OCI-LY1 (cell line): ENCODE measurements around the gene FAM168A.

Source experiments
- EZH2 ChIP-seq: fragments of 200-600 bp; sonication (generic), shearing (Covaris generic); IDR thresholded peaks from 2 replicates; pipeline ENCODE4 v1.8.0; 2017; ENCODE audit warnings: borderline replicate concordance, mixed run types, mild to moderate bottlenecking, antibody characterized with exemption, low read length, moderate library complexity, mixed read lengths
- TF ChIP-seq, protein P1 (sequence below): fragments of 200-600 bp; sonication (generic), shearing (Covaris generic); IDR thresholded peaks from 2 replicates; pipeline ENCODE4 v1.5.1; 2017; ENCODE audit warnings: mild to moderate bottlenecking, antibody characterized with exemption, low read length, moderate library complexity, mixed read lengths

DNA sequence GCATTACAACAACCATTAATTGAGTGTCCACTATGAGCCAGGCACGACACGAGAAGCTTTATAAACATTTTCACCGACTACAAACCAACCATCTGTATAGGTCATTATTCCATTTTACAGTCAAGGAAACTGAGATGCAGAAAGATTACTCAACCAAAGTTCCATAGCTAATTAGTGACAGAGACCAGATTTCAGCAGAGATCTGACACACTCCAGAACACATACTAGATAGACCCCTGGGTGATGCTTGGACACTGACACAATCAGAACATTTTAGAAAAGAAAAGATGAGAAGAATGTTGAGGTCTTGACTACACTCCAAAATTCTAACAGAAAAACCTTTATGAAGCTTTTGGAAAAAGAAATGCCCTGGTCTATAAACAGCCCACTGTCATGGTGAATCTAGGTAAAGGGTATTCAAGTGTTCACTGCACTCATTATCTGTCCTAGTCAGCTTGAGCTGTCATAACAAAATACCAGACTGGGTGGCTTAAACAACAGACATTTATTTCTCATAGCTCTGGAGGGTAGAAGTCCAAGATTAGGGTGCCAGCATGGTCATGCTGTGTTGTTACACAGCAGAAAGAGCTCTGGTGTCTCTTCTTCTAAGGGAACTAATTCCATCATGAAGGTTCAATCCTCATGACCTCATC lies 132.8 kb downstream of the FAM168A start:
- TF ChIP-seq, protein P1, sequence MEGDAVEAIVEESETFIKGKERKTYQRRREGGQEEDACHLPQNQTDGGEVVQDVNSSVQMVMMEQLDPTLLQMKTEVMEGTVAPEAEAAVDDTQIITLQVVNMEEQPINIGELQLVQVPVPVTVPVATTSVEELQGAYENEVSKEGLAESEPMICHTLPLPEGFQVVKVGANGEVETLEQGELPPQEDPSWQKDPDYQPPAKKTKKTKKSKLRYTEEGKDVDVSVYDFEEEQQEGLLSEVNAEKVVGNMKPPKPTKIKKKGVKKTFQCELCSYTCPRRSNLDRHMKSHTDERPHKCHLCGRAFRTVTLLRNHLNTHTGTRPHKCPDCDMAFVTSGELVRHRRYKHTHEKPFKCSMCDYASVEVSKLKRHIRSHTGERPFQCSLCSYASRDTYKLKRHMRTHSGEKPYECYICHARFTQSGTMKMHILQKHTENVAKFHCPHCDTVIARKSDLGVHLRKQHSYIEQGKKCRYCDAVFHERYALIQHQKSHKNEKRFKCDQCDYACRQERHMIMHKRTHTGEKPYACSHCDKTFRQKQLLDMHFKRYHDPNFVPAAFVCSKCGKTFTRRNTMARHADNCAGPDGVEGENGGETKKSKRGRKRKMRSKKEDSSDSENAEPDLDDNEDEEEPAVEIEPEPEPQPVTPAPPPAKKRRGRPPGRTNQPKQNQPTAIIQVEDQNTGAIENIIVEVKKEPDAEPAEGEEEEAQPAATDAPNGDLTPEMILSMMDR = no peak
- no peak for TF ChIP-seq EZH2
